Transverse colon (tissue), 4 donors: ENCODE data around the gene RSRC1.
"Not testable (repeated sequence)": the region's sequence is repeated elsewhere in the genome, so short reads cannot be mapped to it uniquely, and the experiment has no call there.

Experiments
- EP300 ChIP-seq: sonication (generic); formaldehyde crosslinking; IDR thresholded peaks from one replicate; pipeline ENCODE4 v1.6.1; 2017; ENCODE audit warnings: antibody characterized with exemption, low read depth
- POLR2A ChIP-seq: fragments of 450-650 bp; IDR thresholded peaks from one replicate; pipeline ENCODE4 v1.6.1; 2016; ENCODE audit warnings: antibody characterized with exemption, mild to moderate bottlenecking, moderate library complexity
- POLR2AphosphoS5 ChIP-seq, 3 donors: sonication (generic); formaldehyde crosslinking; IDR thresholded peaks; one replicate each; pipeline ENCODE4 v1.6.1; 2016; ENCODE audit warnings: antibody characterized with exemption in 3 of 3
- TF ChIP-seq, protein P1 (sequence below), 5 experiments: fragments of 200-600 bp in 3 of 5; fragments of 450-650 bp in 2 of 5; sonication (generic) in 3 of 5; IDR thresholded peaks; 1 replicate in 2 of 5; 2 replicates in 3 of 5; pipeline ENCODE4 v1.5.1; 2016 to 2017; ENCODE audit warnings: antibody characterized with exemption in 5 of 5, inconsistent platforms in 3 of 5, mild to moderate bottlenecking in 2 of 5, moderate library complexity in 1 of 5

DNA sequence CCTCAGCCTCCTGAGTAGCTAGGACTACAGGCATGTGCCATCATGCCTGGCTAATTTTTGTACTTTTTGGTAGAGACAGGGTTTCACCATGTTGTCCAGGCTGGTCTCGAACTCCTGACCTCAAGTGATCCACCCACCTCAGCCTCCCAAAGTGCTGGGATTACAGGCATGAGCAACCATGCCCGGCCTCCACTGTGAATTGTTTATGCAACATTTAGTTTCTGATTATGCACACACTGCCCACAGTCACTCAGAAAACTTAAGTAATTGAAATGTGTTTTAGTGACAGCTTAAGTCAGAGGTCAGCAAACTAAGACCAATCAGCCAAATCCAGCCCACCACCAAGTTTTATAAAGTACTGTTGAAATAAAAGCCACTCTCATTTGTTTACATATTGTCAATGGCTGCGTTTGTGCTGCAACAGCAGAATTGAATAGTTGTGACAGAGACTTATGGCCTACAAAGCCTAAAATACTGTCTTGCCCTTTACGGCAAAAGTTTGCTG lies 385.6 kb downstream of the RSRC1 start:
- not testable (repeated sequence) for TF ChIP-seq POLR2AphosphoS5 (IDR thresholded peaks at IDR 0.05); POLR2A; EP300
- TF ChIP-seq, protein P1, sequence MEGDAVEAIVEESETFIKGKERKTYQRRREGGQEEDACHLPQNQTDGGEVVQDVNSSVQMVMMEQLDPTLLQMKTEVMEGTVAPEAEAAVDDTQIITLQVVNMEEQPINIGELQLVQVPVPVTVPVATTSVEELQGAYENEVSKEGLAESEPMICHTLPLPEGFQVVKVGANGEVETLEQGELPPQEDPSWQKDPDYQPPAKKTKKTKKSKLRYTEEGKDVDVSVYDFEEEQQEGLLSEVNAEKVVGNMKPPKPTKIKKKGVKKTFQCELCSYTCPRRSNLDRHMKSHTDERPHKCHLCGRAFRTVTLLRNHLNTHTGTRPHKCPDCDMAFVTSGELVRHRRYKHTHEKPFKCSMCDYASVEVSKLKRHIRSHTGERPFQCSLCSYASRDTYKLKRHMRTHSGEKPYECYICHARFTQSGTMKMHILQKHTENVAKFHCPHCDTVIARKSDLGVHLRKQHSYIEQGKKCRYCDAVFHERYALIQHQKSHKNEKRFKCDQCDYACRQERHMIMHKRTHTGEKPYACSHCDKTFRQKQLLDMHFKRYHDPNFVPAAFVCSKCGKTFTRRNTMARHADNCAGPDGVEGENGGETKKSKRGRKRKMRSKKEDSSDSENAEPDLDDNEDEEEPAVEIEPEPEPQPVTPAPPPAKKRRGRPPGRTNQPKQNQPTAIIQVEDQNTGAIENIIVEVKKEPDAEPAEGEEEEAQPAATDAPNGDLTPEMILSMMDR (IDR thresholded peaks at IDR 0.05): not testable (repeated sequence)
